AG08396 (cell line): ENCODE data around the gene FKBP15.
"Not testable (repeated sequence)": the region's sequence is repeated elsewhere in the genome, so short reads cannot be mapped to it uniquely, and the experiment has no call there.

Source experiments
- DNase-seq: peaks from one replicate; pipeline ENCODE4 v3.0.0; 2012; ENCODE audit warnings: low spot score, mixed read lengths

FKBP15 gene

GRCh38 chr9:113148781-113149510 lies 72.1 kb downstream of the FKBP15 start:
- DNase-seq = no peak

GRCh38 chr9:113148372-113148705 lies 72.7 kb downstream of the FKBP15 start:
- no peak for DNase-seq

DNA sequence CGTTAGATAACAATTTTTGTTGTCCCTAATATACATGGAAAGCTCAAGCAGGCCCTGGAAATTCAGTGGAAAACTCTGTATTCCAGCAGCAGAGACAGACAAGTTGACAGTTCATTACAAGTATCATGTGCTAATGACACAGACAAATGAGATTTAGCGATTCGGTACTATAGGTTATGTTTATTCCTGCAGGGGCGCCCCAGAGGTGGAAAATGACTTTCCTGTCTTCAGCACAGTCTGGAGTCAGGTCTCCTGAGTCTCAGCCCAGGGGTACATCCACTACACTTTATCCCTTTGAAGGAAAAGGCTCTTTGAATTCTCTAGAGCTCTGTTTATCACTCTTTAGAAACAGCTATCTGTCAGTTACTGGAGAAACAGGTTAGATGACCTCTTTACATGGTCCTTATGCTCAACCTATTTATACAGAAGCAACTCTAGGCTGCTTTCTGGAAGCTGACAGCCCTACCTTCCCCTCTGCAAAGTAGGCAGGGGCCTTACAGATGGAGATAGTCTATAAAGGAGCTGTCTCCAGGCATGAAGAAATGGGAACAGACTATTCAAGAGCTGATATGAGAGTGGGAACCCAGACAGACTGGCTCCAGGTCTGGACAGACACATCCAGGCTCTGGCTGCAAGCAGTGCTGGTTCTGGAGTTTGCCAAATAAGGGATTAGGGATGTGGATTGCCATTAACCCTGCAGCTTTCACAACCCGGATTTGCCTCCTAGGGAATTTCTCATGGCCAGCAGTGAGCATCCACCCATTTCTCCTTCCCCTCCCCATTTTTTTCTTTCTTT lies 77.4 kb downstream of the FKBP15 start:
- no peak for DNase-seq

GRCh38 chr9:113140896-113141295 lies 80.2 kb downstream of the FKBP15 start:
- not testable (repeated sequence) for DNase-seq

GRCh38 chr9:113139953-113140352 lies 81.1 kb downstream of the FKBP15 start:
- DNase-seq = no peak

DNA sequence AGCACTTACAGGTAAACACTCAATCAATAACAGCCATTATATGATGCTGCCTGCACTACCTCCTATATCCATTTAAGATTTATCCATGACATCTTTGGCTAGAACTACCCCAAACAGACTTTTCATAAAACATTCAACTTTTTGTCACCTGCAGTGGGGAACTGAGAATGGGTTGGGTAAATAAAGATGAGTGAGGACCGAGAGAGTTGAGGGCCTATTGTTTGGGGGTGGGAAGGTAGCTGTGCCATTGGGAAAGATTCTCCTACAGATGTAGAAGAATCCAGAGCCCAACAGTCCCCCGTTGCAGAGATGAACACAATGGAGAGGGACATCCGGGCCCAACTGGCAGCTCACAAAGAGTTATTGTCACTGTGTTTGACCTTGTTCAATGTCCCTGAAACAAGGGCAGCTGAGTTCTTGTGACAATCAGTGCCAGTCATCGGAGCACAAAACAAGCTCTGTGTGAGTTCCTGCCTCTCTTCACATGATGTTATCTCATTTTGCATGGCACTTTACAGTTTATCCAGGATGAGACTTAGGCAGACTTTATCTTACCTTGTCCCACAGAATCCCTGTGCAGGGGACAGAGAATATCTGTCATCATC lies 81.8 kb downstream of the FKBP15 start:
- DNase-seq = no peak

- no peak for DNase-seq
Measured at GRCh38 chr9:113138760-113139159, 82.3 kb downstream of the FKBP15 start.

DNA sequence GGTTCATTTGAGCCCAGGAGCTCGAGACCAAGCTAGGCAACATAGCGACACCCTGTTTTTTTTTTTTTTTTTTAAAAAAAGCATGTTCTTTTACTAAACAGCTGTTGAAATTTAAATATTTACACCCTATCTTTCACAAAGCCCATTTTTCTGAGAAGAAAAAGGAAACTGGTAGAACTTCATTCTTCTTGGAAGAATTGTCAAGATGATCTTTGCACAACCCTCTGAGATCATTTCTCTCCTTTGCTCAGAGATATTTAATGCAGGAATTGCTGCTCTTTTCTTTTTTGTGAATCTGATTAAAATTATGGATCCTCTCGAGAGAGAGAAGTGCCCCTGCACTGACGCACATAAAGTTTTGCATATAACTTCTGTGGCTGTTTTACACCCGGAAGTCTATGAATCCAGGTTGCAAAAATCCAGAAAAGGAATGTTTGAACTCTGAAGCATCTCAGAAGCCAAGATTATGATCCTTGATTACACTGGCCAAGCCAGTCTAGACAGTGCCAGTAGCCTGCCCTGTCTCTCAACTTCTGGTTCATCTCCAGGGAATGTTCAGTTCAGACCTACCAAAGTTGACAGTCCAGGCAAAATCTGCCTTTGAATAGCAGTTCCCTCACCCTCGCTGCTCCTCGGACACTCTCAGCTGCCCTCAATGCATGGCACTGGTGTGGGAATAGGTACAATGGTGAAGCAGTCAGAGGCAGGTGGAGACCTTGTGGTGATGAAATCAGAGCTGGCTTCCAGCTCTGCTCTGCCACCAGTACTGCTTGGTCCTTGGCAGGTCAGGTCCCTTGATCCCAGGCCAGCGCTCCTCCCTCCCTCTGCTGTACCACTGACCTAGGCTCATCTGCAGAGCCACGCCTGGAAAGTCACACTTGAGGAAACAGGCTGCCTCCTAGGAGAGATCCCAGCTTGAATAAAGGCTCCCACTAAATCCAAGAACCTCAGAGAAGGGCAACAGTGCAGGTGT lies 83.6 kb downstream of the FKBP15 start:
- DNase-seq = no peak

DNA sequence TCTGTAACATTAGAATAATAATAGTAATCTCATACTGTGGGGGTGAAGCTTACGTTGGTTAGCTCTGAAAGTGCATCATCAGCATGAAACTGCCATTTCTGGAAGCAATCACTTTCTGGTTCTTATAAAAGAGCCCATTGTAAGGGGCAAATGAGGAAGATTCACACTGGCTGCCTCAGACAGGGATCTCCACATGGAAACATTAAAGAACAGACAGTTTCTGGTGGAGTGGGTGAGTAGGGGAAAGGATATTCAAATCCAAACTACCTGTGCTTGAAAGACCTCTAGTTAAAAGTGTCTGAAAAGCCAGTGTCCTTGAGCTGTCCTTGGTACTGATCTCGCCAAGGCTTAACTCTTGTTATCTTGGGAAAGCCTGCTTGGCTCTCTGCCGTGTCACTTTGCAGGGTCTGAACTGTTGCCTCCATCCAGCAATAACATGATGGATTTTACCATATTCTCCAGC lies 89.4 kb downstream of the FKBP15 start:
- peak; percentile 27 for DNase-seq

GRCh38 chr9:113129884-113130283 lies 91.2 kb downstream of the FKBP15 start:
- DNase-seq = no peak

- DNase-seq = no peak
Measured at GRCh38 chr9:113129466-113129865, 91.6 kb downstream of the FKBP15 start.

DNA sequence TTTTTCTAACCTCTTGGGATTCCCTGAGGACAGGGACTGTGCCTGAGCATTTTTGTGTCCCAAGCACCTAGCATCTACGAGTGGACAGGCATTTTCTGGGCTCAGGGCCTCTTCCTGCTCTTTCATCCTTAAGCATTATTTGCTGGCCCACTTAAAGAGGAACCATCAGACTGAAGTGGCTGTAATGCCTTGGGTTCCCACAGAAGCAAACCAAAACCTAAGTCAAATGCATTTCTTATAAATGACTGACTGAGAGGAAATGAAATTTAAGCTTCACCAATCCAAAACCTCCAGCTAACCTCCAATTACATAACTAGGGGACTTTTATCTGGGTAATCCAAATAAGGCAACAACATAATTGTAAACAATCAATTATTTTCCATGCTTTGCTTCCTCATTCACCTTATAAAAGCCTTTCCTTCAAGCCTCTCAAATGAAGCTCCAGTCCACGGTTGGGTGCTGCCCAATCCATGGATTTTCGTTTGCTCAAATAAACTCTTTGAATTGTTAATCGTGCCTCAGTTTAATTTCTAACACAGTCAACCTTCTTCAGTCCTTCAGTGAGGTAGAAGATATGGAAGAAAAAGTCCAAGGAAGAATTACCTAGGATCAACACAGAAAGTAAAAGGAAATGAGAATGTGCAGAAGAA lies 95.6 kb downstream of the FKBP15 start:
- no peak for DNase-seq

DNA sequence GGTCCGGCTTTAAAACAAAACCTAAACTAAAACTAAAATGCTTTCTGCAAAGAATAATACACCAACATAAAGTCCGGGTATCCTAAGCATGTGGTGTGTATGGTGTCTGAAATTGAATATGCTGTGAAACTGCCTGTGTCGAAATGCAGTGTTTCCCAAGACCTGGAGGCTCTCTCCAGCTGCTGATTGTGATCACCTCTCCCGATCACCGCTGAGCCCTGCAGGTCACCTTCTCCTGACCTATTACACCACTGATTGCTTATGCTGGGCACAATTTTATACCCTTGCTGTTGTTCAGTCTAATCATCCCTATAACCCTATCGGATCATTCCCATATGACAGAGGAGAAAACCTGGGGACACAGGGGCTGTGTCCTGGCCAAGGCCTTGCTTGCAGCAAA lies 102.2 kb downstream of the FKBP15 start:
- DNase-seq = not testable (repeated sequence)
